ENCODE measurements around the gene OSGEPL1.
"Not testable (repeated sequence)": the region's sequence is repeated elsewhere in the genome, so short reads cannot be mapped to it uniquely, and the experiment has no call there.

The OSGEPL1 gene, protein sequence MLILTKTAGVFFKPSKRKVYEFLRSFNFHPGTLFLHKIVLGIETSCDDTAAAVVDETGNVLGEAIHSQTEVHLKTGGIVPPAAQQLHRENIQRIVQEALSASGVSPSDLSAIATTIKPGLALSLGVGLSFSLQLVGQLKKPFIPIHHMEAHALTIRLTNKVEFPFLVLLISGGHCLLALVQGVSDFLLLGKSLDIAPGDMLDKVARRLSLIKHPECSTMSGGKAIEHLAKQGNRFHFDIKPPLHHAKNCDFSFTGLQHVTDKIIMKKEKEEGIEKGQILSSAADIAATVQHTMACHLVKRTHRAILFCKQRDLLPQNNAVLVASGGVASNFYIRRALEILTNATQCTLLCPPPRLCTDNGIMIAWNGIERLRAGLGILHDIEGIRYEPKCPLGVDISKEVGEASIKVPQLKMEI

DNA sequence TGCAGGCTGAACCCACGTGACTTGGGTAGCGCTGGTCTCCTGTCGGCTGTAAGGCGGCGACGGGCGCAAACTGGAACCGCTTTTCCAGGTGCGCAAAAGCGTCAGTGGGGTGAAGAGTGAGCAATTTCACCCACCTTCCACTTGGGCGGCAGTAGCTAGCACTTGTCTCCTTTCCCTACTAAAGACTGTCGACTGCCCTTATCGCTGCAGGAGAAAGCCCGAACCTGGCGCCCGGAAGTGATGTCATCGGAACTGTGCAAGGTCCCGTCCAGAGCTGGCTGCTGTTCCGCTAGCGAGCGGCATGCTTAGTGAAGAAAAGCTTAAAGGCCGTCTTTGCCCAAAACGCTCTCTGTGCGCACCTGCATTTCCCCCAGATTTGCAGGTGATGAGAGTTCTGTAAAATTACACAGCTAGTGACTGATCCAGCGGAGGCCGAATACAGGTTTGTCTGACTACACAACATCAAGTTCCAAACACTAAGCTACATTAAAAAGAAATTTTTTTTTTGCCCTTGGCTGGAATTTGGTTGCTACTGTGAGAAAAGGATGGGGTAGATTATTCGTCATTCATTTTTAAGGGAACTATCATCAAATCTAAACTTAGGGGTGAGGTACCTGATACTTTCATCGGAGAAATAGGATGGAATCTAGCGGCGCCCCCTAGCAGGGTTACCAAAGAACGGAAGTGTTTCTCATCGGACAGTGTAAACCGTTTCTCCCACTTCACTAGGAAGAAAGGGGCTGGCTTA lies at the start of gene OSGEPL1:
Gene OSGEPL1, minus strand, starts transcription at position 242 of the 748 bp plus-strand sequence. CDS start 1,152 bp downstream, outside the sequence.
- peak; percentile 96 for DNase-seq

DNA sequence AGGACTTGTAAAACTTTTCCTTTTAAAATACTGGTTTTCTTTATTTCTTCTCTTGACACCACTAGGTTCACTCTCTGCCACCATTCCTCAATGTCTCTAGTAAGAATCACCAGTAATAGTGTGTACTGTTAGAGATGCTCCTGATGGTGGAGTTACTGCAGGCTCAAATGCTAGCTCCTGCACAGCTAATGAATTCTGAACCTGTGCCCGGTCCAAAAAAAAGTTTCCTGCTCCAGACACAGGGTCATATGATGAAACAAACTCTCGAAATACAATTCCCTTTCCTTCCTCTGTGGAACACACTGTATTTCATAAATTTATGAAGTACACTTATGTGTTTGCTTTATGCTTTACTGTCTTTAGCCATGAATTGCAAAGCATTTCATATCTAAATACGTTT lies 40.8 kb upstream of the OSGEPL1 start:
- DNase-seq = no peak

DNA sequence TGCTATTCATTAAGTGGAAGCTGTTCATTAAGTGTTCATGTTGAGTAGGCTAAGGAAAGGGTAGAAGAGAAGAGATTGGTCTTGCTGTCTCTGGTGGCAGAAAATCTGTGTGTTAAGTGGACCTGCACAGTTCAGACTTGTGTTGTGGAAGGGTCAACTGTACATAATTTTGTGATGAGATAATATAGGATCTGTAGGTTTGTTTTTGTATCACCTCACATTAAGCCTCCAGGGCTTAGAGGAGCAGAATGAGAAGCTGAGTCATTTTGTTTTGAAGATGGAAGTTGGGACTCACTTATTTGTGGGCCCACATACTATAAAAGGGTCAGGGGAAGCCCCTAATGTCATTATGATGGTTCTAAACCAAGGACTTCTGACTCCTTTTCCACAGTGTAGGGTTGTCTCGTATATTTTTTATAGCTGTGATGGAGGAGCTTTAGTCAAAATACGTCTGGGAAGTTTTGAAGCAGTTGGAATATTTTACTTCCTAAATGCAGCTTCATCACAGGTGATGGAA lies 39.9 kb upstream of the OSGEPL1 start:
- no peak for DNase-seq

DNA sequence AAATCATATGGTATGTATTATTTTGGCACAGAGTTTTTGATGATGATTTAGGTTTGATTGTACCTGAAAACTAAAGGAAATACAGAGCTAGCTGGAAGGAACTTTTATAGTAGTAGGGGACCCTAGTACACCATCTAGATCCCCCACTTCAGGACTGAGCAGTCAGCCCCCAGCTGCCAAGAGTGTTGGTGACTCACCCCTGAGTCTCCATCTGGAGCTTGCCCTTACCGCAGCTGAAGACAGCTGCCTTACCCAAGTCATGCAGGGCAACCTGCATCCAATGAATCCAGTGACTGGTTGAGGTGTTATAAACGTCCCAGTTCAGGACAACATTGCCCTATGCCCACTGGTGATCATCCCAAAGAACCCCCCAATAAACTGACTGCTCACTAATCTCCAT lies 36.9 kb upstream of the OSGEPL1 start:
- DNase-seq = no peak

DNA sequence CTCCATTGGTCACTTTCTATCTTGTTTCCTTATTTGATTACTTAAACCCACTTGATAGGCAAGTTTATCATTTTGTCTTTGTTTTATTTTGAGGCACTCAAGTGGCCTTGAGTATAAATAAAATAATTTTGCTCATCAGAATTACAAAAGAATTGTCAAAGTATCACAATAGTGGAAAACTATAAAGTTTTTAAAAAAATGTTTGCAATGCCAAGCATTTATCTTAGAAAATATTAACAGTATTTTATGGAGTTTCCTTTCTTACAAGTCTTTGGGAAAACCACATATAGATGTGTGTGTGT lies 36.4 kb upstream of the OSGEPL1 start:
- no peak for DNase-seq

DNA sequence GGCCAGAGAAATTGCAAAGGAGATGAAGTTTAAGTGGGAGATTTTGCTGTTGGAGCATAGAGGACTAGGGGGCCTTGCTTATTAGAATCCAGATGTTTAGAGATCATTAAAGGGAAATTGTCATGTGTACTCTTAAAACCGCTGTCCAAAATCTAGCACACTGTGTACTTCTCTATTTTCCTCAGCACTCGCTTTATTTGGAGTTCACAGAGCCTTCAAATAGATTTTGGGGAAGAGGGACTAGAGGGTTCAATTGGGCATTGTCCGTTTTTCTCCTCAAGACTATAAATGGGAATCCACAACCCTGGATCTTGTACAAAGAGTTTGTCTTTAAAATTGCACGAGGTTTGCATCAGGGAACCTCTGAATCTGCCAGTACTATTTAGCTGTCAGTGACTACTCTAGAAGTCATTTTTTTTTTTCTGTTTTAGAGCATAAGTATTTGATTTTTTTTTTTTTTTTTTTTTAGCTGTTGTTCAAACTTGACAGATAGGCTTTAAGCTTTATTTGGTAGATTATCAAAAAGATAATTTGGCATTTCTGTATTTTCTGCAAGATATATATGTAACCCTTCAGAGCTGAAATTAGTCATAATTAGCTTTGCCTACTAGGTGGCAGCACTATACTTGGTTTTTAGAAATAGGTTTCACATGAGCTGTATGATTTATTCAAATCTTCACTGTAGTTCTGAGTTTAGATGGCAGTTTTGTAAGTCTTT lies 35.9 kb upstream of the OSGEPL1 start:
- DNase-seq = peak; percentile 49

DNA sequence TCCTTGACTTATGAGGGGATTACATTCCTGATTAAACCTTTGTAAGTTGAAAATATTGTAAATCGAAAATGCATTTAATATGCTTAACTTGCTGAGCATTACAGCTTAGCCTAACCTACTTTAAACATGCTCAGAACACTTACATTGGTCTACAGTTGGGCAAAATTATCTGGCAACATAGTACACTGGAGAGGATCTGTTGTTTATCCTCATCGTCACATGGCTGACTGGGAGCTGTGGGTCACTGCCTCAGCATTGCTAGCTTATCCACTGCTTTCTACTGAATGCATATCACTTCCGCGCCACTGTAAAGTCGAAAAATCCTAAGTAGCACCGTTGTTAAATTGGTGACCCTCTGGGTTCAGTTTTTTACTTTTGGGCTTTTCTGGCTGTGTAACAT lies 35.3 kb upstream of the OSGEPL1 start:
- DNase-seq = no peak

DNA sequence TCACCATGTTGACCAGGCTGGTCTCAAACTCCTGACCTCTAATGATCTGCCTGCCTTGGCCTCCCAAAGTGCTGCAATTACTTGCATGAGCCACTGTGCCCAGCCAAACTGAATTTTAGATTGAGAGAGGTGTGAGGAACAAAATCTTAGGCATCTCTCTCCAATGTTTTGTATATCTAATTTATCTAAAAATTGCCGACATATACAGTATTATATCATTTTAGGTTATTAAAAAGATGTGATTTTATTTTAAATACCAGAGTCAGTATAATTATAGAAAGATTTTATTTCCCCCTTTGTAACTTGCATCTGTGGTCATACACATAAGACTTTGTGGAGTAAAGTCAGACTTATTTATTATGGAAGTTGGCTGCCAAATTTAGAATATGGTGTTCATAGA lies 31.7 kb upstream of the OSGEPL1 start:
- no peak for DNase-seq

DNA sequence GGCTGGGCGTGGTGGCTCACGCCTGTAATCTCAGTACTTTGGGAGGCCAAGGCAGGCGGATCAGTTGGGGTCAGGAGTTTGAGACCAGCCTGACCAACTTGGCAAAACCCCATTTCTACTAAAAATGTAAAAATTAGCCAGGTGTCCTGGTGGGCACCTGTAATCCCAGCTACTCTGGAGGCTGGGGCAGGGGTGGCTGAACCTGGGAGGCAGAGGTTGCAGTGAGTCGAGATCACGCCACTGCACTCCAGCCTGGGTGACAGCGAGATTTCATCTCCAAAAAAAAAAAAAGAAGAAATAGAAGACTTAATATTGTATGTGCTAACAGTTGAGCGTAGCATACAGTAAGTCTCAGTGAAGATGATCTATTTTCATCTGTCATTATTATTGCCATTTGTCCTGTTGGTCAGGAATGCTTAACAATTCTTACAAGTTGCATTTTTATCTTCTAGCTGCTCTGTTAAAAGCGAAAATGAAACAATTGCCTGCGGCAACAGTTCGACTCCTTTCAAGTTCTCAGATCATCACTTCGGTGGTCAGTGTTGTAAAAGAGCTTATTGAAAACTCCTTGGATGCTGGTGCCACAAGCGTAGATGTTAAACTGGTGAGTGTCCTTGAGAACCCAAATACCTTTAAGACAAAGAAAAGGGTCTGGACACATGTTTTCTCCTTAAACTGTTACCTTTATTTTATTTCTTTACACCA lies 28.9 kb upstream of the OSGEPL1 start:
- peak; percentile 43 for DNase-seq

DNA sequence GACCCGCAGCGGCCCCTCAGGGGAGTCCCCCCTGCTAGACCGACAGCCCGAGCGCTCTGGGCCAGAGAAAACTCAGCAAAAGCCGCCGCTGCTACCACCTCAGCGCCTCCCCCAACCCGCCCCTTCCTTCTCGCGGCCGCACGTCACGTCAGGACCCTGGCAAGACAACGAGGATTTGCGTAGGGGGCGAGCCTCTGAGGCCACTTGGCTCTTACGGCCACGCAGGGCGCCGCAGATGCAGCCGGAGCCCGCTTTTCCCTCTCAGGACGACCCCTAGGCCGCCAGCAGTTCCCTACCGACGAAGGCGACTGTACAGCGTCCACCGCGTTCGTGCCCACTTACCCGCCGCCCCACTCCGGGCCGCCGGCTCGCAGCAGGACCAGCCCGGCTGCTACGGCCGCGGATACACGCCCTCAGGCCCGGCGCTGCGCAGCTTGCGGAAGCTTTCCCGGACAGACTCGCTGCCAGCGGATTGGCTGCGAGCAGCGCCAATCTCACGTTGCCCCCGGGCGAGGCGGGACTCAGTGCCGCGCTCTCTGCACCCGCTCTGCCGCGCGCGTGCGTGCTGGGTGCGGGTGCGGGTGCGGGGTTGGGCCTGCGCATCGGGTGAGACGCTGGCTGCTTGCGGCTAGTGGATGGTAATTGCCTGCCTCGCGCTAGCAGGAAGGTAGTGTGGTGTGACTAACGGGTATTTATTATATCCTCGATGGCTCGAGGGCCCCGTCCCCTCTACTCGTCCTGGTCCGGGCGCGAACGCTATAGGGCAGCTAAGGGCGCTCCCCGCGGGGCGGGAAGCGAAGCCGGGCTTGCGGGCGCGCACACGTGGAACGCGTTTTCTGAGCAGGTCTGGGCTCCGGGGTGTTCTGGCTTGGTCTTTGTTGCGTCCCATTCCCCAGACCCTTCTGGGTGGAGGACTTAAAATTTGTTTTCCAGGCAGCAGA lies 21.6 kb upstream of the OSGEPL1 start, which contains the start of the genes ORMDL1 and PMS1:
Gene ORMDL1, minus strand, starts transcription at position 413 of the 941 bp plus-strand sequence. CDS start 1,744 bp downstream, outside the sequence.
Gene PMS1, plus strand, starts transcription at position 524 of the 941 bp plus-strand sequence. CDS start 7,360 bp downstream, outside the sequence.
- peak; percentile 97 for DNase-seq

DNA sequence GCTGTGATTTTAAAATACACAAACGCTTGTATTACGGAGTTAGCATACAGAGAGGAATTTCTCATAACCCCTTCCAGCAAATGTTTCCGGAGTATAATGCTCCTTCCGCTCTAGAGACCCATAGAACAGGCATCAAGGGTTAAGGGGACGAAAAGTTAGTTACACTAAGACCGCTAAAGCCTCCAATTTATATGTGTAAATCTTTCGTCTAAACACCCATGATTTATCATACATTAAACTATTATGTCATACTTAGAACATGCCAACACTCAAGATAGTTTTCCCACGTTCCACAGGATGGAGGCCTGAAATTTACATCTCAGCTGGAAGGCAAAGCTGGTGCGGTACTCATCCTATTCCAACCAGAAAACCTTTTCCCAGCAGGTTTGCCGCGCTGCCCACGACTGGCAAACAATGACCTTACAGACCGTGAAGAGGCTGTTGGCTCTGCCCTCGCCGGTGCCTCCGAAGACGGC lies 20.9 kb upstream of the OSGEPL1 start:
- DNase-seq = peak; percentile 52

DNA sequence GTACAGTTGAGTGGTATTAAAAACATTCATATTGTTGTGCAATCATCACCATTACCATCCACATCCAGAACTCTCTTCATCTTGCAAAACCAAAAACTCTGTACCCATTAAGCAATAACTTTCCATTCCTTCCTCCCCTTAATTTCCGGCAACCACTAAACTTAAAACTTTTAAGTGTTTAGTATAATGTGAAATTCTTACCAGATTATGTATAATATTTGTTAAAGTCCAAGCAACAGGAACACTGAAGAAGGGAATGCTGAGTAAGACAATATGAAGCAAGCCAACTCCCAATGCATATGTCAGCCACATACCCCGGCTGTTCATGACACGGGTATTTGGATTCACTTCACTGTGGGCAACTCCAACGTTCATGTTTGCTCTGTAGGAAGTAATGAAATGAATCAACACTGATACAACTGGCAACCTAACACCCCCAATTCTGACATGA lies 19.7 kb upstream of the OSGEPL1 start:
- DNase-seq = peak; percentile 82

DNA sequence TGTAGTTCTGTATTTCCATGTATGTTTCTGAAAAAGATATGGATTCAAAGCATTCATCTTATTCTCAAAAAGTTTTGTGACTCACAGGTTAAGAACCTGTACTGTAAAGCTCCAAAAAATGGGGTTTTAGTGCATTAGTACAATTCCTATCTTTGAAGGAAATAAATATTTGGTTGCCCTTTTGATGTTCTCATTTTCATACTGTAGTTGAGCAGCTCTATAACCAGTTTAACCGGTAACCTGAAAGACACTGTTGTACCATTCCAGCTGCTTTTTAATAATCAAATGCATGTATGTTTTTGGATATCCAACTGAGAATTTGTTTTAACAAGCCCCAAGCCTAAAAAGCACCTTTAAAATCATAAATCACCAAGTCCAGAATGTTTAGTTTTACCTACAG lies 9.6 kb upstream of the OSGEPL1 start:
- no peak for DNase-seq

DNA sequence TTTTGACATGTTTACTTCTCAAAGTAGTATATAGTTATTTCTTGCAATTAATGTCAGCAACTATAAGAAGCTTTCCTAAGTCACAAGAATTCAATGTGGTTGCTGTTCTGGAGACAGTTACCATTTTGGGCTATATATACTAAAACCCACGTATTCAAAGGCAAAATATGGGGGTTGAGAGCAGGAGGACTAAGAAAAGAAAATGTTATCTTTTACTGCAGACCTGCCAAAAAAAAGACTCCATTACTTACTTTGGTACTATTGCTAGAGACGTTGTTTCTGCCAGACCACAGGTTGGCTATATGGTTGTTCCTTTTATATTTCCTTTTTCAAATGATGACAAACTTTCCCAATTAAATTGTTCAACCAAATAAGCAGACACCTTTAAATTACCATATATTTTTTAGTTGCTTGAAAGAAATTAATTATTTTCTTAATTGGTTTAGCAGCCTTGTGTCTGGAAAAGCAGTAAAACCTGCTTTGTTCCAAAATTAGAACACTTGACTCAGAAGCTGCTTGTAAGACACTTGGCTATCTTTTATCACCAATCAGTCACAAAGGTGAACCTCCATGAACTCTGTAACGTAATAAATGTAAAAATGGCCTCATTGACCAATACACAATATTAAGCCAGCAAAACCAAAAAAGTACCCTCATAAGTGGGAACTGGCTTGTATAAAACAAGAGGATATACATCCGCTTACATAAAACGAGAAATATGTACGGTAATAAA lies 8.2 kb upstream of the OSGEPL1 start:
- no peak for DNase-seq

DNA sequence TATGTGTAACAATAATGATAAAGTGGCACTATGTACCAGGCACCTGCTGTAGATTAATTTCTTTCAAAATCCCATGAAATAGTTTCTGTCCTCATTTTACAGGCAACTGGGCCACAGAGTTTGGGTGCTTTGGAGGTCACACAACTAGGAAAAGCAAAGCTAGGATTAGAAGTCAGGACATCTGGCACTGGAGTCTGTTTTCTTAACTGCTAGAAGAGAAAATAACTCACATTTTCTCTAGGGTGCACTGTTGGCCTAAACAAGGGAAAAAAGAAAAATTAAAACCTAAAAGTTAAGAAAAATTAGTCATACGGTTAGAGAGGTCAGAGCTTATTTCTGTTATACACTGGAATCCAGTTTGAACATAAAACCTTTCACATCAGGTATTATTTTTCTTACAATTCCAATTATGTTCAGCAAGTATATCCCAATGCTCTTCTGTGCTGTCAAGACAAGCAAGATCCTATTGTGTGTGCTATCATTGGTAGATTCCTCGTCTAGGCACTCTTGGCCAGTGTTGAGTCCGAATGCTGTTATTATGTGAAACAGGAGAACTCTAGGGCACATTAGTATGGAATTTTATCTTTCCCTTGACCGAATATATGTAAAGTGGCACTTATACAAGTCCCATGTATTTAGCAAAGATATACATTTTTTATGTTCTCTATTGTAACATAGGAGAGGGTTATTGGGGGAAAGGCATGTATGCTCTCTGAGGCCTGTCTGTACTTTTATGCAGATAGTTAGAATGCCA lies 1.5 kb upstream of the OSGEPL1 start:
- no peak for DNase-seq

DNA sequence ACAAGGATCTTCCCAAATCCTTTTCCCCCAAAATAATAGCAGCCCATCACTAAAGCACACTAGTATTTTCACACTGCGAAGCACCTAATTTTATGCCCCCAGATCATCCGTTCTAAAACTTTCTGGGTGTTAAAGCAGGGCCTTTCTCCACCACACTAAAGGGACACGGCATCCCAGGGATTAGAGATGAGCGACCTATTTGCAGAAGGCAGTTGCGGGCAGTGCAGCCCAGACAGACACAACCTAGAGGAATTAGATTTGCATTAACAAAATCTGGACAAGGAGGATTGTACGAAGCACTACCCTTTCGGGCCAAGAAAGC lies 402 bp downstream of the OSGEPL1 start:
- DNase-seq = no peak

DNA sequence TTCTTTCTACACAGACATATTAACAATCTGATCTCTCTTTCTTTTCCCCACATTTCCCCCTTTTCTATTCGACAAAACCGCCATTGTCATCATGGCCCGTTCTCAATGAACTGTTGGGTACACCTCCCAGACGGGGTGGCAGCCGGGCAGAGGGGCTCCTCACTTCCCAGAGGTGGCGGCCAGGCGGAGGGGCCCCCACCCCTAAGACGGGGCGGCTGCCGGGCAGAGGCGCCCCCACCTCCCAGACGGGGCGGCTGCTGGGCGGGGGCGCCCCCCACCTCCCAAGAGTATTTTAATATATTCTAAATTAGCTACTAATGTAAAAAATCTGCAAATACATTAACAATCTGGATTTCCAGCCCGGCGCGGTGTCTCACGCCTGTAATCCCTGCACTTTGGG lies 2.4 kb downstream of the OSGEPL1 start:
- DNase-seq = not testable (repeated sequence)

DNA sequence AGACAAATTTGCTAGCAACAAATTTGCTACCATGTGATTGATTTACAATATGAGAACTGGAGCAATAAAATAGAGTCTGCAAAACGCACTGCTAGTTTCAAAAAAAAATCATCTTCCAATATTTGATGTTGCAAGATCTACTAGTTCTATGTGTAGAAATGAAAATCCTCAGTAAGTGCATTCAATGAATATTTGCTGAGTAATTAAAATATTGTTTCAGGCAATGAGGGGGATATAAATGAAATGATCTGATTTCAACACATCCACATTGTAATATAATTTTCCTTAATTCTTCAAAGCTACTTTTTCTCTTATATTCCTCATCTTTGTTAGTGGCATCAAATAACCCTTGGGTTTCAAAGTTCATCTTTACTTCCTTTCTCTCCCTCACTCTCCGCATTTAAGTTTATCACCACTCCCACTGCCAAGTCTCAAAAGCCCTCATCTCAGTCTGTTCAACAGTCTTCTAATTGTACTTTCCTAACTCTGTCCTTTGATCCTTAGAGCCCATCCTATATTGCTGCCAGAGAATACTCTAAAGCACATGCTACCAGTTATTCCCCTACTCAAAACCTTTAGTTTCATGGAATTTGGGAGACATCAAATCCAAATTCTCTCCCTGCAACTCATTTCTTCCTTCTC lies 6.2 kb downstream of the OSGEPL1 start:
- DNase-seq = no peak

DNA sequence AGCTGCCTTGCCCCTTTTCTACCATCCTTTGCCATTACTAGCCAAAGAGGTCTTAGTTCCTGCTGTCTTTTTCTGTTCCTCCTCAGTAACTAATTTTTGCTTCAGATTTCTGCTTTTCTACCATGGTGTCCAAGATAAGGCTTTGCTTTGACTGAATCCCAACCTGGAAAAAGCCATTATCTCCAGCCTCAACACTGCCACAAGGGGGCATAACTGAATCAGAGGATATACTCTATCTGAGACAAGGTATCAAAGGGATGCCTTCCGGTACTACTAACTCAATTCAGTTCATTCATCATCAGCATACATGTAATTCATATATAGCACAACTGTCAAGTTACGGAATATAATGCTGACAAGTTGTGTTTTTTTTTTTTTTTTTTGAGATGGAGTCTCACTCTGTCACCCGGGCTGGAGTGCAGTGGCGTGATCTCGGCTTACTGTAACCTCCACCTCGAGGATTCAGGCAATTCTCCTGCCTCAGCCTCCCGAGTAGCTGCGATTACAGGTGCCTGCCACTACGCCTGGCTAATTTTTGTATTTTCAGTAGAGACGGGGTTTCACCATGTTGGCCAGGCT lies 11.4 kb downstream of the OSGEPL1 start:
- peak; percentile 47 for DNase-seq

All from activated CD4-positive, alpha-beta T cell treated with anti-CD3 and anti-CD28 coated beads, Interleukin-10, Interleukin-2, amounts not matched to agents 100 ng/mL and 50 ng/mL, durations not matched to agents 16 hours and 8 hours (primary cell).